HCT116 (cell line): Measurements from ENCODE around the gene CYP4F8. TPM values are rescaled to one million over a fixed set of nuclear protein-coding genes. Genes with fewer than 3 reads are reported as not detected.
"Not testable (repeated sequence)": the region's sequence is repeated elsewhere in the genome, so short reads cannot be mapped to it uniquely, and the experiment has no call there.

Experiments used
- ATAC-seq: fragments of 200-7000 bp; cut with Tn5 transposase; 2 replicates; pipeline ENCODE4 v1.9.1; 2020; ENCODE audit warnings: mild to moderate bottlenecking, moderate library complexity
- BruUV-seq: library from RNA; stranded (reverse); fragments of 400-500 nt; replicated peaks from 2 replicates; lab custom pipeline; 2021; lab: Mats Ljungman, UMichigan
- CTCF ChIA-PET: fragments of 300-600 bp; sonication (Branson Sonifier 250); formaldehyde crosslinking; loops from one replicate; lab custom pipeline; 2021; ENCODE audit warnings: antibody characterized with exemption; lab: Charles Lee
- POLR2A ChIA-PET: fragments of 300-600, 350-600 bp; sonication (Branson Sonifier 250); formaldehyde crosslinking; loops from one replicate; lab custom pipeline; 2021; ENCODE audit warnings: antibody characterized with exemption; lab: Charles Lee
- RAD21 ChIA-PET, 2 experiments: fragments of 300-600 bp; sonication (Branson Sonifier 250); formaldehyde crosslinking; loops; one replicate each; lab custom pipeline; 2023; ENCODE audit warnings: low total read pairs in 2 of 2; ENCODE audit not compliant: uncharacterized antibody in 2 of 2, unreplicated experiment in 2 of 2, low non-redundant PET in 1 of 2; lab: Charles Lee
- DNase-seq: peaks from one replicate; pipeline ENCODE4 v3.0.0-alpha.2; 2010; ENCODE audit warnings: low read depth, low spot score
- H2AFZ ChIP-seq: fragments of 200-600 bp; shearing (Covaris generic), sonication (generic); 2 replicates; pipeline ENCODE4 v1.6.1; 2017; ENCODE audit warnings: low read depth, mixed run types, mixed read lengths, antibody characterized with exemption, low read length; ENCODE audit not compliant: poor library complexity, severe bottlenecking
- H3K27ac ChIP-seq: 2 replicates; pipeline ENCODE4 v1.5.1; 2012; ENCODE audit warnings: low read depth, low read length
- H3K27me3 ChIP-seq: fragments of 200-600 bp; sonication (generic); 2 replicates; pipeline ENCODE4 v1.6.1; 2016; ENCODE audit warnings: mixed run types, low read length, mixed read lengths; ENCODE audit not compliant: insufficient read depth
- H3K36me3 ChIP-seq, 2 experiments: fragments of 200-500 bp in 1 of 2; fragments of 200-600 bp in 1 of 2; sonication (Bioruptor generic) in 1 of 2; sonication (generic) in 1 of 2; 2 replicates each; pipeline versions ENCODE4 v1.5.1 to v1.6.1; 2014 to 2016; ENCODE audit warnings: low read length in 2 of 2, inconsistent platforms in 1 of 2, mixed read lengths in 1 of 2, mixed run types in 1 of 2; ENCODE audit not compliant: insufficient read depth in 2 of 2, control insufficient read depth in 1 of 2
- H3K4me1 ChIP-seq, 2 experiments: fragments of 200-600 bp in 1 of 2; sonication (generic) in 1 of 2; 2 replicates each; pipeline versions ENCODE4 v1.5.1 to v1.6.1; 2012 to 2017; ENCODE audit warnings: low read length in 2 of 2, inconsistent platforms in 1 of 2, mild to moderate bottlenecking in 1 of 2, mixed read lengths in 1 of 2, mixed run types in 1 of 2, moderate library complexity in 1 of 2; ENCODE audit not compliant: insufficient read depth in 2 of 2, control insufficient read depth in 1 of 2
- H3K4me2 ChIP-seq: fragments of 200-600 bp; sonication (generic); 2 replicates; pipeline ENCODE4 v1.6.1; 2017; ENCODE audit warnings: mixed run types, low read length, mixed read lengths
- H3K4me3 ChIP-seq, 2 experiments: fragments of 200-600 bp in 1 of 2; sonication (generic) in 1 of 2; replicated peaks in 1 of 2; 2 replicates each; pipeline ENCODE4 v1.5.1; 2011 to 2016; ENCODE audit warnings: low read length in 2 of 2, control low read depth in 1 of 2, low read depth in 1 of 2, mild to moderate bottlenecking in 1 of 2, mixed read lengths in 1 of 2, mixed run types in 1 of 2
- H3K79me2 ChIP-seq: fragments of 200-600 bp; sonication (generic); 2 replicates; pipeline ENCODE4 v1.6.1; 2017; ENCODE audit warnings: mild to moderate bottlenecking, mixed run types, low read length, moderate library complexity, mixed read lengths; ENCODE audit not compliant: insufficient read depth
- H3K9ac ChIP-seq: fragments of 200-600 bp; sonication (generic); 2 replicates; pipeline ENCODE4 v1.6.1; 2016; ENCODE audit warnings: low read length, mixed read lengths
- H3K9me2 ChIP-seq: fragments of 200-600 bp; sonication (generic), shearing (Covaris generic); 2 replicates; pipeline ENCODE4 v1.6.1; 2017; ENCODE audit warnings: mixed run types, mild to moderate bottlenecking, moderate library complexity; ENCODE audit not compliant: insufficient read depth
- H3K9me3 ChIP-seq, 2 experiments: fragments of 200-500 bp in 1 of 2; fragments of 200-600 bp in 1 of 2; sonication (Bioruptor generic) in 1 of 2; sonication (generic) in 1 of 2; 2 replicates each; pipeline ENCODE4 v1.6.1; 2014 to 2017; ENCODE audit warnings: low read length in 2 of 2, mixed read lengths in 2 of 2, inconsistent platforms in 1 of 2, low read depth in 1 of 2, mild to moderate bottlenecking in 1 of 2, mixed run types in 1 of 2, moderate library complexity in 1 of 2; ENCODE audit not compliant: control insufficient read depth in 1 of 2, insufficient read depth in 1 of 2
- H4K20me1 ChIP-seq: fragments of 200-600 bp; sonication (generic), shearing (Covaris generic); 2 replicates; pipeline ENCODE4 v1.6.1; 2017; ENCODE audit warnings: mixed run types, mild to moderate bottlenecking, moderate library complexity; ENCODE audit not compliant: insufficient read depth
- CBX3 ChIP-seq: IDR thresholded peaks from 2 replicates; pipeline ENCODE4 v1.6.1; 2012; ENCODE audit warnings: low read depth
- ELF1 ChIP-seq: IDR thresholded peaks from 2 replicates; pipeline ENCODE4 v1.6.1; 2012; ENCODE audit warnings: low read depth, borderline replicate concordance
- EZH2phosphoT487 ChIP-seq: fragments of 200-600 bp; IDR thresholded peaks from 2 replicates; pipeline ENCODE4 v1.6.1; 2018; ENCODE audit warnings: antibody characterized with exemption, borderline replicate concordance
- FOSL1 ChIP-seq: IDR thresholded peaks from 2 replicates; pipeline ENCODE4 v1.6.1; 2012; ENCODE audit warnings: low read depth
- JUND ChIP-seq: IDR thresholded peaks from 2 replicates; pipeline ENCODE4 v1.6.1; 2012
- POLR2AphosphoS5 ChIP-seq: IDR thresholded peaks from 2 replicates; pipeline ENCODE4 v1.6.1; 2011; ENCODE audit warnings: mild to moderate bottlenecking, low read depth, low read length, moderate library complexity
- RAD21 ChIP-seq: IDR thresholded peaks from 2 replicates; pipeline ENCODE4 v1.6.1; 2012; ENCODE audit warnings: low read depth, mild to moderate bottlenecking
- SIN3A ChIP-seq: IDR thresholded peaks from 2 replicates; pipeline ENCODE4 v1.6.1; 2012; ENCODE audit warnings: low read depth
- SP1 ChIP-seq: IDR thresholded peaks from 2 replicates; pipeline ENCODE4 v1.6.1; 2012; ENCODE audit warnings: low read depth
- SRF ChIP-seq: IDR thresholded peaks from 2 replicates; pipeline ENCODE4 v1.6.1; 2012; ENCODE audit warnings: low read depth
- intact Hi-C: fragments of 100-400 bp; cut with micrococcal nuclease; formaldehyde crosslinking; loops from 2 replicates; pipeline ENCODE4 v1.10.0; 2022
- total RNA-seq: library from RNA; stranded (reverse); gene quantifications from one replicate; pipeline ENCODE4 v1.2.1, GENCODE V29; 2021; ENCODE audit not compliant: unreplicated experiment
- TF ChIP-seq, protein P1 (sequence below): IDR thresholded peaks from 2 replicates; pipeline ENCODE4 v1.6.1; 2012; ENCODE audit warnings: low read depth
- TF ChIP-seq, protein P2 (sequence below), 3 experiments: fragments of 200-600 bp in 1 of 3; sonication (generic) in 1 of 3; IDR thresholded peaks in 2 of 3; conservative IDR thresholded peaks in 1 of 3; 2 replicates each; pipeline ENCODE4 v1.5.1; 2012 to 2017; ENCODE audit warnings: low read depth in 2 of 3, low read length in 2 of 3, antibody characterized with exemption in 1 of 3, borderline replicate concordance in 1 of 3, control low read depth in 1 of 3, mild to moderate bottlenecking in 1 of 3, mixed read lengths in 1 of 3, mixed run types in 1 of 3, moderate library complexity in 1 of 3; ENCODE audit not compliant: insufficient read depth in 1 of 3
- TF ChIP-seq, protein P3 (sequence below): IDR thresholded peaks from 2 replicates; pipeline ENCODE4 v1.6.1; 2012

Gene CYP4F8
- total RNA-seq, 1 experiment from 2014 or later: not detected

DNA sequence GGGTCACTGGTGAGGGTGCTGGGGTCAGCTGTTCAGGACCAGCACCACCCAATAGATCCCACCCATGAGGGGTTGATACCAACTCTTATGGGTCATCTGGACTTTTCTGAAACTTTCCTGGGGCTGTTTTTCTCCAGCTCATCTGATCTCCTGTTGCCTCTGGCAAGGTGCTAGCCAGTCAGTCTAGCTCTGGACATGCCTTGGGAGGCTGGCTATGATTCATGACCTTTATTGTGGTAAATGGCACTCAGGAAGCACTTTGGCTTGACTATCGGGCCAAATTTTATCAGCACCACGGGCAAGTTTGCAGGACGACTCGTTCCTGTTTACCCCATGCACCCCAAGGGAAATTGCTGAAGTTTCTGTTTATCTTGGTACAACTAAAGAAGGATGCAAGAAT is 21.3 kb upstream of the CYP4F8 start:
- peak overlapping the region; percentile 11 for H3K4me2 ChIP-seq
- intact Hi-C loops, H3K79me2 ChIP-seq, H3K36me3 ChIP-seq, H3K27ac ChIP-seq, H3K9ac ChIP-seq, H3K9me2 ChIP-seq, CTCF ChIA-PET, RAD21 ChIA-PET, BruUV-seq, H3K27me3 ChIP-seq, POLR2A ChIA-PET, H3K4me3 ChIP-seq, H4K20me1 ChIP-seq, H2AFZ ChIP-seq, H3K9me3 ChIP-seq: not testable (repeated sequence)
- ATAC-seq (peak; percentile 75), DNase-seq (peak; percentile 19)
- H3K4me1 ChIP-seq: peaks cover 6 to 24% of the 10 kb centered on the region in 2 experiments
- TF ChIP-seq JUND: peak; percentile 66
- TF ChIP-seq SP1: peak; percentile 68
- 0 out of 2 replicates have a peak, but pooled peaks have one; percentile 27 for TF ChIP-seq SRF
- peak; percentile 67 for TF ChIP-seq CBX3
- peak; percentile 62; the same call in 1 of the 2 replicates for TF ChIP-seq FOSL1

DNA sequence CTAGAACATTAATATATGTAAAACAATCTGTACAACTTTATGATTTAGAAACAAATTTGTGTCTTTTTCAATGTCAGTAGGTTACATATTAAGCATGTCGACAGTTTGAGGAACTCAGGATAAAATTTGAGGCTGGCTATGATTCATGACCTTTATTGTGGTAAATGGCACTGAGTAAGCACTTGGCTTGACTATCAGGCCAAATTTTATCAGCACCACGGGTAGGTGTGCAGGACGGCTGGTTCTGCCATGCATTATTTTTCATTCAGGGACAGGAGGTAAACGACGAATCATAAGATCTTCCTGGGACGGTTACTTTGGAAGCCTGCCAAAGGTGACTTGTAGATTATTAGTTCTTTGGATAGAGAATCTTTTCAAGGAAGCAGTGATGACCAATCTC is 19.9 kb upstream of the CYP4F8 start:
- peak overlapping the region; percentile 68 for H2AFZ ChIP-seq
- H3K79me2 ChIP-seq: no peaks in the 10 kb centered on the region
- BruUV-seq: no TSS peak
- no peak overlapping the region for H3K9ac ChIP-seq
- ChIA-PET POLR2A (no interaction called here), RAD21 (no interaction called here), CTCF (no interaction called here)
- no peak overlapping the region for H3K27ac ChIP-seq
- no peaks in the 10 kb centered on the region for H4K20me1 ChIP-seq
- H3K27me3 ChIP-seq: no peaks in the 10 kb centered on the region
- no peak overlapping the region for H3K4me3 ChIP-seq
- ATAC-seq: peak; percentile 85
- H3K4me1 ChIP-seq: peaks cover 6 to 24% of the 10 kb centered on the region in 2 experiments
- H3K4me2 ChIP-seq: peak overlapping the region; percentile 57
- H3K9me2 ChIP-seq: no peaks in the 10 kb centered on the region
- DNase-seq: peak; percentile 80
- no peaks in the 10 kb centered on the region for H3K9me3 ChIP-seq
- H3K36me3 ChIP-seq: no peaks in the 10 kb centered on the region
- intact Hi-C loops: no loop called here
- TF ChIP-seq, protein P1, sequence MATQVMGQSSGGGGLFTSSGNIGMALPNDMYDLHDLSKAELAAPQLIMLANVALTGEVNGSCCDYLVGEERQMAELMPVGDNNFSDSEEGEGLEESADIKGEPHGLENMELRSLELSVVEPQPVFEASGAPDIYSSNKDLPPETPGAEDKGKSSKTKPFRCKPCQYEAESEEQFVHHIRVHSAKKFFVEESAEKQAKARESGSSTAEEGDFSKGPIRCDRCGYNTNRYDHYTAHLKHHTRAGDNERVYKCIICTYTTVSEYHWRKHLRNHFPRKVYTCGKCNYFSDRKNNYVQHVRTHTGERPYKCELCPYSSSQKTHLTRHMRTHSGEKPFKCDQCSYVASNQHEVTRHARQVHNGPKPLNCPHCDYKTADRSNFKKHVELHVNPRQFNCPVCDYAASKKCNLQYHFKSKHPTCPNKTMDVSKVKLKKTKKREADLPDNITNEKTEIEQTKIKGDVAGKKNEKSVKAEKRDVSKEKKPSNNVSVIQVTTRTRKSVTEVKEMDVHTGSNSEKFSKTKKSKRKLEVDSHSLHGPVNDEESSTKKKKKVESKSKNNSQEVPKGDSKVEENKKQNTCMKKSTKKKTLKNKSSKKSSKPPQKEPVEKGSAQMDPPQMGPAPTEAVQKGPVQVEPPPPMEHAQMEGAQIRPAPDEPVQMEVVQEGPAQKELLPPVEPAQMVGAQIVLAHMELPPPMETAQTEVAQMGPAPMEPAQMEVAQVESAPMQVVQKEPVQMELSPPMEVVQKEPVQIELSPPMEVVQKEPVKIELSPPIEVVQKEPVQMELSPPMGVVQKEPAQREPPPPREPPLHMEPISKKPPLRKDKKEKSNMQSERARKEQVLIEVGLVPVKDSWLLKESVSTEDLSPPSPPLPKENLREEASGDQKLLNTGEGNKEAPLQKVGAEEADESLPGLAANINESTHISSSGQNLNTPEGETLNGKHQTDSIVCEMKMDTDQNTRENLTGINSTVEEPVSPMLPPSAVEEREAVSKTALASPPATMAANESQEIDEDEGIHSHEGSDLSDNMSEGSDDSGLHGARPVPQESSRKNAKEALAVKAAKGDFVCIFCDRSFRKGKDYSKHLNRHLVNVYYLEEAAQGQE: no peak
- TF ChIP-seq, protein P2, sequence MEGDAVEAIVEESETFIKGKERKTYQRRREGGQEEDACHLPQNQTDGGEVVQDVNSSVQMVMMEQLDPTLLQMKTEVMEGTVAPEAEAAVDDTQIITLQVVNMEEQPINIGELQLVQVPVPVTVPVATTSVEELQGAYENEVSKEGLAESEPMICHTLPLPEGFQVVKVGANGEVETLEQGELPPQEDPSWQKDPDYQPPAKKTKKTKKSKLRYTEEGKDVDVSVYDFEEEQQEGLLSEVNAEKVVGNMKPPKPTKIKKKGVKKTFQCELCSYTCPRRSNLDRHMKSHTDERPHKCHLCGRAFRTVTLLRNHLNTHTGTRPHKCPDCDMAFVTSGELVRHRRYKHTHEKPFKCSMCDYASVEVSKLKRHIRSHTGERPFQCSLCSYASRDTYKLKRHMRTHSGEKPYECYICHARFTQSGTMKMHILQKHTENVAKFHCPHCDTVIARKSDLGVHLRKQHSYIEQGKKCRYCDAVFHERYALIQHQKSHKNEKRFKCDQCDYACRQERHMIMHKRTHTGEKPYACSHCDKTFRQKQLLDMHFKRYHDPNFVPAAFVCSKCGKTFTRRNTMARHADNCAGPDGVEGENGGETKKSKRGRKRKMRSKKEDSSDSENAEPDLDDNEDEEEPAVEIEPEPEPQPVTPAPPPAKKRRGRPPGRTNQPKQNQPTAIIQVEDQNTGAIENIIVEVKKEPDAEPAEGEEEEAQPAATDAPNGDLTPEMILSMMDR (IDR thresholded peaks at IDR 0.05 in 2 of 3, conservative IDR thresholded peaks at IDR 0.05 in 1 of 3; ENCODE audit: borderline replicate concordance in 1 of 3, insufficient read depth in 1 of 3, low read depth in 2 of 3, low read length in 2 of 3): no peak
- TF ChIP-seq EZH2phosphoT487: no peak
- TF ChIP-seq, protein P3, sequence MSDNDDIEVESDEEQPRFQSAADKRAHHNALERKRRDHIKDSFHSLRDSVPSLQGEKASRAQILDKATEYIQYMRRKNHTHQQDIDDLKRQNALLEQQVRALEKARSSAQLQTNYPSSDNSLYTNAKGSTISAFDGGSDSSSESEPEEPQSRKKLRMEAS: peak; percentile 62
- no peak; the same call in 1 of the 2 replicates for TF ChIP-seq ELF1
- TF ChIP-seq SIN3A: peak; percentile 69; the same call in 1 of the 2 replicates
- TF ChIP-seq SP1: peak; percentile 65
- TF ChIP-seq POLR2AphosphoS5: peak; percentile 26; the same call in 1 of the 2 replicates
- peak; percentile 82 for TF ChIP-seq FOSL1
- TF ChIP-seq CBX3: peak; percentile 61
- TF ChIP-seq JUND: peak; percentile 81
- TF ChIP-seq RAD21: no peak; the same call in 1 of the 2 replicates
- peak; percentile 66 for TF ChIP-seq SRF
